K562 (cell line): Measurements from ENCODE around the gene BLTP2. TPM values are rescaled to one million over a fixed set of nuclear protein-coding genes. Genes with fewer than 3 reads are reported as not detected.
A peak's percentile ranks its signal among the peaks of the same experiment; 100 is the strongest.

Experiments
- ATAC-seq: fragments of 200-7000 bp; cut with Tn5 transposase; 3 replicates; pipeline ENCODE4 v1.9.1; 2020; ENCODE audit warnings: moderate library complexity
- BruUV-seq: library from RNA; stranded (reverse); fragments of 400-500 nt; replicated peaks from 2 replicates; lab custom pipeline; 2021; lab: Mats Ljungman, UMichigan
- CTCF ChIA-PET: fragments of 300-600 bp; formaldehyde crosslinking; extraction: SDS; loops from one replicate; lab custom pipeline; 2021; ENCODE audit warnings: low intra/inter-chr PET ratio; lab: Yijun Ruan, JAX
- POLR2A ChIA-PET: fragments of 300-600, 350-650 bp; sonication (Branson Sonifier 250); formaldehyde crosslinking; extraction: SDS; loops from one replicate; lab custom pipeline; 2021; ENCODE audit warnings: antibody characterized with exemption, inconsistent platforms; lab: Yijun Ruan, JAX
- DNase-seq, 4 experiments: peaks; one replicate each; pipeline versions ENCODE4 v3.0.0 to v3.0.0-alpha.2; 2011 to 2018; ENCODE audit warnings: low spot score in 3 of 4, mixed read lengths in 3 of 4; ENCODE audit errors: extremely low read depth in 1 of 4
- FAIRE-seq: peaks from 2 replicates; lab custom pipeline; 2011; peaks lifted over from hg19 to GRCh38; lab: Jason Lieb, UNC
- H2AFZ ChIP-seq: 2 replicates; pipeline ENCODE4 v1.6.0; 2011; ENCODE audit warnings: low read depth, low read length, control low read depth, inconsistent platforms
- H3K27ac ChIP-seq: fragments of 200-600 bp; 3 replicates; pipeline ENCODE4 v1.8.0; 2011; ENCODE audit warnings: low read depth, mild to moderate bottlenecking, control low read depth, inconsistent platforms, low read length, moderate library complexity, mixed read lengths; ENCODE audit errors: extremely low read depth
- H3K27me3 ChIP-seq, 2 experiments: fragments of 300-600 bp in 1 of 2; 2 replicates in 1 of 2; 3 replicates in 1 of 2; pipeline versions ENCODE4 v1.6.0 to v1.8.0; 2011; ENCODE audit warnings: inconsistent platforms in 2 of 2, low read length in 2 of 2, mild to moderate bottlenecking in 1 of 2, mixed read lengths in 1 of 2, moderate library complexity in 1 of 2; ENCODE audit not compliant: control insufficient read depth in 2 of 2, insufficient read depth in 2 of 2
- H3K36me3 ChIP-seq: fragments of 300-600 bp; 3 replicates; pipeline ENCODE4 v1.8.0; 2011; ENCODE audit warnings: mild to moderate bottlenecking, low read length, inconsistent platforms; ENCODE audit not compliant: control insufficient read depth, insufficient read depth
- H3K4me1 ChIP-seq, 2 experiments: fragments of 200-600 bp in 1 of 2; replicated peaks in 1 of 2; 2 replicates in 1 of 2; 3 replicates in 1 of 2; pipeline versions ENCODE4 v1.5.1 to v1.8.0; 2011; ENCODE audit warnings: inconsistent platforms in 2 of 2, low read length in 2 of 2, mild to moderate bottlenecking in 1 of 2, mixed read lengths in 1 of 2, moderate library complexity in 1 of 2; ENCODE audit not compliant: control insufficient read depth in 2 of 2, insufficient read depth in 2 of 2
- H3K4me2 ChIP-seq: 2 replicates; pipeline ENCODE4 v1.6.1; 2011; ENCODE audit warnings: low read length, control low read depth, inconsistent platforms, mixed read lengths; ENCODE audit not compliant: insufficient read depth
- H3K4me3 ChIP-seq: fragments of 200-600 bp; sonication (generic), shearing (Covaris generic); 2 replicates; pipeline ENCODE4 v1.5.1; 2016; ENCODE audit warnings: control low read depth, inconsistent platforms
- H3K79me2 ChIP-seq: fragments of 200-600 bp; 3 replicates; pipeline ENCODE4 v1.8.0; 2011; ENCODE audit warnings: low read length, inconsistent platforms; ENCODE audit not compliant: control insufficient read depth, insufficient read depth
- H3K9ac ChIP-seq, 2 experiments: 2 replicates each; pipeline versions ENCODE4 v1.6.0 to v1.6.1; 2011; ENCODE audit warnings: low read depth in 2 of 2, low read length in 2 of 2, control low read depth in 1 of 2, inconsistent platforms in 1 of 2, mild to moderate bottlenecking in 1 of 2, mixed read lengths in 1 of 2; ENCODE audit not compliant: insufficient read depth in 1 of 2
- H3K9me1 ChIP-seq: one replicate; pipeline ENCODE4 v1.6.0; 2011; ENCODE audit warnings: inconsistent platforms, mild to moderate bottlenecking, low read length, moderate library complexity; ENCODE audit not compliant: control insufficient read depth, insufficient read depth
- H3K9me3 ChIP-seq: replicated peaks from 2 replicates; pipeline ENCODE4 v1.5.1; 2011; ENCODE audit warnings: low read depth, low read length, inconsistent platforms; ENCODE audit not compliant: control insufficient read depth, insufficient read depth
- H4K20me1 ChIP-seq: replicated peaks from 2 replicates; pipeline ENCODE4 v1.6.1; 2011; ENCODE audit warnings: low read length, inconsistent platforms, mixed read lengths; ENCODE audit not compliant: control insufficient read depth, insufficient read depth
- FIP1L1 ChIP-seq: fragments of 200-400 bp; formaldehyde crosslinking; IDR thresholded peaks from 2 replicates; pipeline ENCODE4 v1.6.1; 2018; ENCODE audit warnings: mild to moderate bottlenecking, low read depth, low read length; ENCODE audit not compliant: poor library complexity, severe bottlenecking
- HLTF ChIP-seq: fragments of 450-650 bp; IDR thresholded peaks from 2 replicates; pipeline ENCODE4 v1.6.1; 2016
- PTBP1 ChIP-seq: fragments of 200-400 bp; formaldehyde crosslinking; IDR thresholded peaks from 2 replicates; pipeline ENCODE4 v1.6.1; 2017; ENCODE audit warnings: low read depth, low read length
- SMAD1 ChIP-seq: fragments of 150-350 bp; IDR thresholded peaks from 2 replicates; pipeline ENCODE4 v1.6.1; 2014; ENCODE audit warnings: low read length, low read depth; ENCODE audit not compliant: partially characterized antibody
- SREBF2 ChIP-seq: sonication (generic); formaldehyde crosslinking; IDR thresholded peaks from 2 replicates; pipeline ENCODE4 v1.4.0; 2020; ENCODE audit warnings: mild to moderate bottlenecking, missing genetic modification reagents
- ZBTB17 ChIP-seq: fragments of 450-650 bp; formaldehyde crosslinking; IDR thresholded peaks from 2 replicates; pipeline ENCODE4 v1.4.0; 2020; ENCODE audit warnings: mild to moderate bottlenecking
- ZC3H8 ChIP-seq: fragments of 450-650 bp; IDR thresholded peaks from 2 replicates; pipeline ENCODE4 v1.6.1; 2017
- WGBS: fragments of 100-300 bp; shearing (Covaris generic); methylation state at CpG from one replicate; pipeline ENCODE4 v1.1.6; 2016; ENCODE audit warnings: low coverage, mixed read lengths; ENCODE audit not compliant: insufficient coverage; ENCODE audit errors: missing lambda C conversion rate; 5-methylcytosine and 5-hydroxymethylcytosine counted together
- in situ Hi-C: fragments of 300-500 bp; cut with MboI; formaldehyde crosslinking; loops from 4 replicates; pipeline ENCODE4 v1.15.0; 2018; ENCODE audit warnings: inconsistent platforms, mixed read lengths
- intact Hi-C: fragments of 100-400 bp; cut with micrococcal nuclease; formaldehyde crosslinking; loops from 2 replicates; pipeline ENCODE4 v1.14.2; 2022
- polyA plus RNA-seq, 8 experiments: library from polyadenylated mRNA; depleted of rRNA in 4 of 8; stranded (reverse) in 5 of 8; unstranded in 3 of 8; fragments of >200 nt; fragmentation: Nextera tagmentation in 2 of 8; fragmentation: Illumina TruSeq in 1 of 8; extraction: Ambion mirVana in 2 of 8; extraction: Trizol in 1 of 8; gene quantifications; 2 replicates each; pipeline versions ENCODE4 v1.2.1 to v1.2.3, GENCODE V29; 2011 to 2014; ENCODE audit warnings: inconsistent platforms in 1 of 8, missing spikeins in 1 of 8
- total RNA-seq, 7 experiments: library from RNA; depleted of rRNA in 6 of 7; stranded (reverse); fragments of >200 nt in 6 of 7; fragmentation: Illumina TruSeq in 2 of 7; extraction: Trizol in 2 of 7; gene quantifications; 2 replicates each; pipeline versions ENCODE4 v1.2.1 to v1.2.3, GENCODE V29; 2011 to 2021; ENCODE audit warnings: low replicate concordance in 1 of 7
- TF ChIP-seq, protein P1 (sequence below): fragments of 450-650 bp; IDR thresholded peaks from 2 replicates; pipeline ENCODE4 v1.6.1; 2017; ENCODE audit warnings: mild to moderate bottlenecking, moderate library complexity
- TF ChIP-seq, protein P2 (sequence below), 2 experiments: IDR thresholded peaks in 1 of 2; conservative IDR thresholded peaks in 1 of 2; 2 replicates each; pipeline ENCODE4 v1.6.1; 2016; ENCODE audit warnings: low read depth in 2 of 2, mild to moderate bottlenecking in 1 of 2, missing compliant biosample characterization in 1 of 2, missing genetic modification characterization in 1 of 2, moderate library complexity in 1 of 2
- TF ChIP-seq, protein P3 (sequence below): fragments of 450-650 bp; formaldehyde crosslinking; conservative IDR thresholded peaks from 2 replicates; pipeline ENCODE4 v1.4.0; 2022; ENCODE audit warnings: mild to moderate bottlenecking, missing genetic modification characterization
- TF ChIP-seq, protein P4 (sequence below): fragments of 250-450 bp; sonication (Bioruptor Pico); IDR thresholded peaks from 2 replicates; pipeline ENCODE4 v1.6.1; 2021; ENCODE audit warnings: mild to moderate bottlenecking
- TF ChIP-seq, protein P5 (sequence below): IDR thresholded peaks from 3 replicates; pipeline ENCODE4 v1.6.1; 2011; ENCODE audit warnings: borderline replicate concordance, mild to moderate bottlenecking; ENCODE audit not compliant: insufficient read length, insufficient read depth

Gene BLTP2
- total and polyA plus RNA-seq, 9 of the 15 experiments (the other 6 are each of a cell fraction or from before 2014, with no cell fraction given) = 14.7 to 174 (median 103) TPM

DNA sequence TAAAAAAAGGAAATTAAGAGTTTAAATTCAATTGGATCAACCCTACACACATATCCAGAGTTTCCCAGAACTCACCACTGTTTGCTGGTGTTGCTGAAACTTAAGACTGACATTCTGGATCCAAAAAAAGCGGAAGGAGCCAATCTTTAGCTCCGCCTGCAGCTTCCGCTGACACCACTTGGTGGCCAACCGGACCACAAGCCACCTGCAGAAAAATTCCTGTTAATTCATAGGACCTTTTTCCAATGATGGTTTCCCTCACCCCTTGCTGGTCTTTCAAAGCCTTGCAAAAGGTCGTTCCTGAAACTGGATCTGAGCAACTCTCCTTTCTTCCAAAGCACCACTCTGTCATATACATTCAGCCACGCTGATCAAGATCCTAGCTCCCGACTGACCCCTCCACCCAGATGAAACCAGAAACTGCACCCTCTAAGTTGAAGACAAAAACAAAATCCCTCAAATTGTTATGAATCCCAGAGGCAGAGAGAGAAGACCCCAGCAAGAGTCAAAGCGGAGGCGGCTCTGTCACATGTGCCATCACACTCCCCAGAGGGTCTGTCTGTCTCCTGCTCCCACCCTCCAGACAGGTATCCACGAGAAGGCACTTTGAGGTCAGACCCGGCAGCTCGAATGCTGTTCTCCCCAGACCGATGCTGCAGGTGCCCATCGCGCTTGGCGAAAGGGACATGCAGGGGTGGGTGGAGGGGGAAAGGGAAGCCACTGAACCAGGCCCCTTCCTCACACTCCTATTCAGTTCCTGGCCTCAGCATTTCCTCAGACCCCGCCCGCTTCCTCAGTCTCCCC, 773 bp downstream of the BLTP2 start:
- Histone ChIP-seq H3K79me2 (peaks cover 41% of the 10 kb centered on the region), H3K27me3 (no peaks in the 10 kb centered on the region), H3K9me1 (no peaks in the 10 kb centered on the region), H4K20me1 (peaks cover 5% of the 10 kb centered on the region; the same call in 1 of the 2 replicates), H3K4me1 (peaks cover 16 to 23% of the 10 kb centered on the region in 2 experiments), H3K9ac (peak overlapping the region; percentile 87 to 95), H3K36me3 (peaks cover 58% of the 10 kb centered on the region), H3K27ac (peak overlapping the region; percentile 85), H3K4me3 (peak overlapping the region; percentile 83), H3K4me2 (peak overlapping the region; percentile 86), H3K9me3 (no peaks in the 10 kb centered on the region), H2AFZ (peak overlapping the region; percentile 48)
- ATAC-seq = peak; percentile 52
- ChIA-PET POLR2A (interaction anchor here (0.6 to 4.3 kb wide), 42 partner anchors 8 to 1564 kb away, joined by 3 to 51 read pairs (median 4); partner anchors contain the start of genes FLOT2, NEK8, PROCA1 and RPL23A), CTCF (interaction anchor here (0.6 kb wide), 1 partner anchor 306 kb away, joined by 4 read pairs; no protein-coding TSS in a partner anchor)
- peak; percentile 65 to 87 (median 74) for DNase-seq
- intact Hi-C loops = loop anchor here (5.0 to 10.0 kb wide), 2 partner anchors 33 to 201 kb away; partner anchors contain the start of gene FAM222B
- in situ Hi-C loops = no loop called here
- peak; percentile 92 for FAIRE-seq
- WGBS = under 1% methylated on average over 18 of the region's 18 CpGs
- BruUV-seq = TSS peak; percentile 46
- TF ChIP-seq, protein P1, sequence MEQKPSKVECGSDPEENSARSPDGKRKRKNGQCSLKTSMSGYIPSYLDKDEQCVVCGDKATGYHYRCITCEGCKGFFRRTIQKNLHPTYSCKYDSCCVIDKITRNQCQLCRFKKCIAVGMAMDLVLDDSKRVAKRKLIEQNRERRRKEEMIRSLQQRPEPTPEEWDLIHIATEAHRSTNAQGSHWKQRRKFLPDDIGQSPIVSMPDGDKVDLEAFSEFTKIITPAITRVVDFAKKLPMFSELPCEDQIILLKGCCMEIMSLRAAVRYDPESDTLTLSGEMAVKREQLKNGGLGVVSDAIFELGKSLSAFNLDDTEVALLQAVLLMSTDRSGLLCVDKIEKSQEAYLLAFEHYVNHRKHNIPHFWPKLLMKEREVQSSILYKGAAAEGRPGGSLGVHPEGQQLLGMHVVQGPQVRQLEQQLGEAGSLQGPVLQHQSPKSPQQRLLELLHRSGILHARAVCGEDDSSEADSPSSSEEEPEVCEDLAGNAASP = no peak
- no peak for TF ChIP-seq PTBP1
- TF ChIP-seq, protein P2, sequence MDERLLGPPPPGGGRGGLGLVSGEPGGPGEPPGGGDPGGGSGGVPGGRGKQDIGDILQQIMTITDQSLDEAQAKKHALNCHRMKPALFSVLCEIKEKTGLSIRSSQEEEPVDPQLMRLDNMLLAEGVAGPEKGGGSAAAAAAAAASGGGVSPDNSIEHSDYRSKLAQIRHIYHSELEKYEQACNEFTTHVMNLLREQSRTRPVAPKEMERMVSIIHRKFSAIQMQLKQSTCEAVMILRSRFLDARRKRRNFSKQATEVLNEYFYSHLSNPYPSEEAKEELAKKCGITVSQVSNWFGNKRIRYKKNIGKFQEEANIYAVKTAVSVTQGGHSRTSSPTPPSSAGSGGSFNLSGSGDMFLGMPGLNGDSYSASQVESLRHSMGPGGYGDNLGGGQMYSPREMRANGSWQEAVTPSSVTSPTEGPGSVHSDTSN (CRISPR knock-in tag; IDR thresholded peaks at IDR 0.05; ENCODE audit: low read depth) = no peak
- TF ChIP-seq, protein P2 (tag; conservative IDR thresholded peaks at IDR 0.05; ENCODE audit: low read depth) = peak; percentile 24; the same call in 1 of the 2 replicates
- no peak for TF ChIP-seq HLTF
- TF ChIP-seq ZBTB17 (CRISPR knock-in tag) = 0 out of 2 replicates have a peak, but pooled peaks have one; percentile 24
- TF ChIP-seq, protein P3, sequence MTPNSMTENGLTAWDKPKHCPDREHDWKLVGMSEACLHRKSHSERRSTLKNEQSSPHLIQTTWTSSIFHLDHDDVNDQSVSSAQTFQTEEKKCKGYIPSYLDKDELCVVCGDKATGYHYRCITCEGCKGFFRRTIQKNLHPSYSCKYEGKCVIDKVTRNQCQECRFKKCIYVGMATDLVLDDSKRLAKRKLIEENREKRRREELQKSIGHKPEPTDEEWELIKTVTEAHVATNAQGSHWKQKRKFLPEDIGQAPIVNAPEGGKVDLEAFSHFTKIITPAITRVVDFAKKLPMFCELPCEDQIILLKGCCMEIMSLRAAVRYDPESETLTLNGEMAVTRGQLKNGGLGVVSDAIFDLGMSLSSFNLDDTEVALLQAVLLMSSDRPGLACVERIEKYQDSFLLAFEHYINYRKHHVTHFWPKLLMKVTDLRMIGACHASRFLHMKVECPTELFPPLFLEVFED (CRISPR knock-in tag) = 0 out of 2 replicates have a peak, but pooled peaks have one; percentile 33
- no peak for TF ChIP-seq SREBF2 (CRISPR knock-in tag)
- TF ChIP-seq, protein P4, sequence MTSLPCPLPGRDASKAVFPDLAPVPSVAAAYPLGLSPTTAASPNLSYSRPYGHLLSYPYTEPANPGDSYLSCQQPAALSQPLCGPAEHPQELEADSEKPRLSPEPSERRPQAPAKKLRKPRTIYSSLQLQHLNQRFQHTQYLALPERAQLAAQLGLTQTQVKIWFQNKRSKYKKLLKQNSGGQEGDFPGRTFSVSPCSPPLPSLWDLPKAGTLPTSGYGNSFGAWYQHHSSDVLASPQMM = no peak
- no peak for TF ChIP-seq ZC3H8
- no peak for TF ChIP-seq FIP1L1
- TF ChIP-seq, protein P5, sequence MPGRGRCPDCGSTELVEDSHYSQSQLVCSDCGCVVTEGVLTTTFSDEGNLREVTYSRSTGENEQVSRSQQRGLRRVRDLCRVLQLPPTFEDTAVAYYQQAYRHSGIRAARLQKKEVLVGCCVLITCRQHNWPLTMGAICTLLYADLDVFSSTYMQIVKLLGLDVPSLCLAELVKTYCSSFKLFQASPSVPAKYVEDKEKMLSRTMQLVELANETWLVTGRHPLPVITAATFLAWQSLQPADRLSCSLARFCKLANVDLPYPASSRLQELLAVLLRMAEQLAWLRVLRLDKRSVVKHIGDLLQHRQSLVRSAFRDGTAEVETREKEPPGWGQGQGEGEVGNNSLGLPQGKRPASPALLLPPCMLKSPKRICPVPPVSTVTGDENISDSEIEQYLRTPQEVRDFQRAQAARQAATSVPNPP = no peak
- peak; percentile 57 for TF ChIP-seq SMAD1
